K562 (cell line): ENCODE data around the gene TNFRSF13B. TPM values are rescaled to one million over a fixed set of nuclear protein-coding genes. Genes with fewer than 3 reads are reported as not detected.

Experiments
- ATAC-seq: fragments of 200-7000 bp; cut with Tn5 transposase; 3 replicates; pipeline ENCODE4 v1.9.1; 2020; ENCODE audit warnings: moderate library complexity
- BruUV-seq: library from RNA; stranded (reverse); fragments of 400-500 nt; replicated peaks from 2 replicates; lab custom pipeline; 2021; lab: Mats Ljungman, UMichigan
- CTCF ChIA-PET: fragments of 300-600 bp; formaldehyde crosslinking; extraction: SDS; loops from one replicate; lab custom pipeline; 2021; ENCODE audit warnings: low intra/inter-chr PET ratio; lab: Yijun Ruan, JAX
- POLR2A ChIA-PET: fragments of 300-600, 350-650 bp; sonication (Branson Sonifier 250); formaldehyde crosslinking; extraction: SDS; loops from one replicate; lab custom pipeline; 2021; ENCODE audit warnings: antibody characterized with exemption, inconsistent platforms; lab: Yijun Ruan, JAX
- DNase-seq, 4 experiments: peaks; one replicate each; pipeline versions ENCODE4 v3.0.0 to v3.0.0-alpha.2; 2011 to 2018; ENCODE audit warnings: low spot score in 3 of 4, mixed read lengths in 3 of 4; ENCODE audit errors: extremely low read depth in 1 of 4
- FAIRE-seq: peaks from 2 replicates; lab custom pipeline; 2011; peaks lifted over from hg19 to GRCh38; lab: Jason Lieb, UNC
- H2AFZ ChIP-seq: 2 replicates; pipeline ENCODE4 v1.6.0; 2011; ENCODE audit warnings: low read depth, low read length, control low read depth, inconsistent platforms
- H3K27ac ChIP-seq: fragments of 200-600 bp; 3 replicates; pipeline ENCODE4 v1.8.0; 2011; ENCODE audit warnings: low read depth, mild to moderate bottlenecking, control low read depth, inconsistent platforms, low read length, moderate library complexity, mixed read lengths; ENCODE audit errors: extremely low read depth
- H3K27me3 ChIP-seq, 2 experiments: fragments of 300-600 bp in 1 of 2; 2 replicates in 1 of 2; 3 replicates in 1 of 2; pipeline versions ENCODE4 v1.6.0 to v1.8.0; 2011; ENCODE audit warnings: inconsistent platforms in 2 of 2, low read length in 2 of 2, mild to moderate bottlenecking in 1 of 2, mixed read lengths in 1 of 2, moderate library complexity in 1 of 2; ENCODE audit not compliant: control insufficient read depth in 2 of 2, insufficient read depth in 2 of 2
- H3K36me3 ChIP-seq: fragments of 300-600 bp; 3 replicates; pipeline ENCODE4 v1.8.0; 2011; ENCODE audit warnings: mild to moderate bottlenecking, low read length, inconsistent platforms; ENCODE audit not compliant: control insufficient read depth, insufficient read depth
- H3K4me1 ChIP-seq, 2 experiments: fragments of 200-600 bp in 1 of 2; replicated peaks in 1 of 2; 2 replicates in 1 of 2; 3 replicates in 1 of 2; pipeline versions ENCODE4 v1.5.1 to v1.8.0; 2011; ENCODE audit warnings: inconsistent platforms in 2 of 2, low read length in 2 of 2, mild to moderate bottlenecking in 1 of 2, mixed read lengths in 1 of 2, moderate library complexity in 1 of 2; ENCODE audit not compliant: control insufficient read depth in 2 of 2, insufficient read depth in 2 of 2
- H3K4me2 ChIP-seq: 2 replicates; pipeline ENCODE4 v1.6.1; 2011; ENCODE audit warnings: low read length, control low read depth, inconsistent platforms, mixed read lengths; ENCODE audit not compliant: insufficient read depth
- H3K4me3 ChIP-seq: fragments of 200-600 bp; sonication (generic), shearing (Covaris generic); 2 replicates; pipeline ENCODE4 v1.5.1; 2016; ENCODE audit warnings: control low read depth, inconsistent platforms
- H3K79me2 ChIP-seq: fragments of 200-600 bp; 3 replicates; pipeline ENCODE4 v1.8.0; 2011; ENCODE audit warnings: low read length, inconsistent platforms; ENCODE audit not compliant: control insufficient read depth, insufficient read depth
- H3K9ac ChIP-seq, 2 experiments: 2 replicates each; pipeline versions ENCODE4 v1.6.0 to v1.6.1; 2011; ENCODE audit warnings: low read depth in 2 of 2, low read length in 2 of 2, control low read depth in 1 of 2, inconsistent platforms in 1 of 2, mild to moderate bottlenecking in 1 of 2, mixed read lengths in 1 of 2; ENCODE audit not compliant: insufficient read depth in 1 of 2
- H3K9me1 ChIP-seq: one replicate; pipeline ENCODE4 v1.6.0; 2011; ENCODE audit warnings: inconsistent platforms, mild to moderate bottlenecking, low read length, moderate library complexity; ENCODE audit not compliant: control insufficient read depth, insufficient read depth
- H3K9me3 ChIP-seq: replicated peaks from 2 replicates; pipeline ENCODE4 v1.5.1; 2011; ENCODE audit warnings: low read depth, low read length, inconsistent platforms; ENCODE audit not compliant: control insufficient read depth, insufficient read depth
- H4K20me1 ChIP-seq: replicated peaks from 2 replicates; pipeline ENCODE4 v1.6.1; 2011; ENCODE audit warnings: low read length, inconsistent platforms, mixed read lengths; ENCODE audit not compliant: control insufficient read depth, insufficient read depth
- BACH1 ChIP-seq: fragments of 200-800 bp; sonication (Bioruptor generic); IDR thresholded peaks from 2 replicates; pipeline ENCODE4 v1.6.1; 2016; ENCODE audit warnings: missing genetic modification characterization, missing compliant biosample characterization
- CAMTA2 ChIP-seq: fragments of 250-450 bp; sonication (Bioruptor Pico); conservative IDR thresholded peaks from 2 replicates; pipeline ENCODE4 v1.5.1; 2022
- CBX1 ChIP-seq: sonication (generic); IDR thresholded peaks from 2 replicates; pipeline ENCODE4 v1.6.1; 2016; ENCODE audit warnings: antibody characterized with exemption, low read depth, mild to moderate bottlenecking
- FOXJ2 ChIP-seq: fragments of 200-800 bp; sonication (Bioruptor generic); IDR thresholded peaks from 2 replicates; pipeline ENCODE4 v1.6.1; 2016; ENCODE audit warnings: missing genetic modification characterization, missing compliant biosample characterization
- HINFP ChIP-seq: fragments of 450-650 bp; conservative IDR thresholded peaks from 2 replicates; pipeline ENCODE4 v1.6.1; 2016; ENCODE audit warnings: missing genetic modification characterization, low read depth, mild to moderate bottlenecking, control low read depth, missing compliant biosample characterization
- MTA2 ChIP-seq: fragments of 450-650 bp; IDR thresholded peaks from 2 replicates; pipeline ENCODE4 v1.6.1; 2016; ENCODE audit warnings: low read depth
- NCOA6 ChIP-seq: fragments of 450-650 bp; IDR thresholded peaks from 2 replicates; pipeline ENCODE4 v1.6.1; 2017; ENCODE audit warnings: mild to moderate bottlenecking
- PTRF ChIP-seq: fragments of 450-650 bp; IDR thresholded peaks from 2 replicates; pipeline ENCODE4 v1.6.1; 2016; ENCODE audit warnings: mild to moderate bottlenecking, missing genetic modification characterization, missing compliant biosample characterization
- RBM22 ChIP-seq: fragments of 200-400 bp; formaldehyde crosslinking; IDR thresholded peaks from 2 replicates; pipeline ENCODE4 v1.6.1; 2018; ENCODE audit warnings: low read length, low read depth; ENCODE audit not compliant: poor library complexity, severe bottlenecking
- ZBTB11 ChIP-seq, 3 experiments: fragments of 200-800 bp in 1 of 3; fragments of 250-450 bp in 1 of 3; fragments of 450-650 bp in 1 of 3; sonication (Bioruptor Pico) in 1 of 3; sonication (Bioruptor generic) in 1 of 3; formaldehyde crosslinking in 1 of 3; IDR thresholded peaks; 2 replicates each; pipeline versions ENCODE4 v1.6.1 to v1.8.0; 2016 to 2022; ENCODE audit warnings: mild to moderate bottlenecking in 2 of 3, missing genetic modification characterization in 2 of 3, missing compliant biosample characterization in 1 of 3, moderate library complexity in 1 of 3
- WGBS: fragments of 100-300 bp; shearing (Covaris generic); methylation state at CpG from one replicate; pipeline ENCODE4 v1.1.6; 2016; ENCODE audit warnings: low coverage, mixed read lengths; ENCODE audit not compliant: insufficient coverage; ENCODE audit errors: missing lambda C conversion rate; 5-methylcytosine and 5-hydroxymethylcytosine counted together
- in situ Hi-C: fragments of 300-500 bp; cut with MboI; formaldehyde crosslinking; loops from 4 replicates; pipeline ENCODE4 v1.15.0; 2018; ENCODE audit warnings: inconsistent platforms, mixed read lengths
- intact Hi-C: fragments of 100-400 bp; cut with micrococcal nuclease; formaldehyde crosslinking; loops from 2 replicates; pipeline ENCODE4 v1.14.2; 2022
- polyA plus RNA-seq, 8 experiments: library from polyadenylated mRNA; depleted of rRNA in 4 of 8; stranded (reverse) in 5 of 8; unstranded in 3 of 8; fragments of >200 nt; fragmentation: Nextera tagmentation in 2 of 8; fragmentation: Illumina TruSeq in 1 of 8; extraction: Ambion mirVana in 2 of 8; extraction: Trizol in 1 of 8; gene quantifications; 2 replicates each; pipeline versions ENCODE4 v1.2.1 to v1.2.3, GENCODE V29; 2011 to 2014; ENCODE audit warnings: inconsistent platforms in 1 of 8, missing spikeins in 1 of 8
- total RNA-seq, 7 experiments: library from RNA; depleted of rRNA in 6 of 7; stranded (reverse); fragments of >200 nt in 6 of 7; fragmentation: Illumina TruSeq in 2 of 7; extraction: Trizol in 2 of 7; gene quantifications; 2 replicates each; pipeline versions ENCODE4 v1.2.1 to v1.2.3, GENCODE V29; 2011 to 2021; ENCODE audit warnings: low replicate concordance in 1 of 7
- TF ChIP-seq, protein P1 (sequence below), 3 experiments: IDR thresholded peaks in 2 of 3; conservative IDR thresholded peaks in 1 of 3; 2 replicates each; pipeline ENCODE4 v1.5.1; 2011 to 2012; ENCODE audit warnings: low read length in 3 of 3, mild to moderate bottlenecking in 3 of 3, control low read depth in 2 of 3, improper control_type of control experiment in 1 of 3, inconsistent platforms in 1 of 3, low read depth in 1 of 3, mixed read lengths in 1 of 3, moderate library complexity in 1 of 3; ENCODE audit not compliant: insufficient read depth in 2 of 3
- TF ChIP-seq, protein P2 (sequence below): fragments of 450-650 bp; IDR thresholded peaks from 2 replicates; pipeline ENCODE4 v1.6.1; 2016

Gene TNFRSF13B
- total and polyA plus RNA-seq, 9 of the 15 experiments (the other 6 are each of a cell fraction or from before 2014, with no cell fraction given): not detected

DNA sequence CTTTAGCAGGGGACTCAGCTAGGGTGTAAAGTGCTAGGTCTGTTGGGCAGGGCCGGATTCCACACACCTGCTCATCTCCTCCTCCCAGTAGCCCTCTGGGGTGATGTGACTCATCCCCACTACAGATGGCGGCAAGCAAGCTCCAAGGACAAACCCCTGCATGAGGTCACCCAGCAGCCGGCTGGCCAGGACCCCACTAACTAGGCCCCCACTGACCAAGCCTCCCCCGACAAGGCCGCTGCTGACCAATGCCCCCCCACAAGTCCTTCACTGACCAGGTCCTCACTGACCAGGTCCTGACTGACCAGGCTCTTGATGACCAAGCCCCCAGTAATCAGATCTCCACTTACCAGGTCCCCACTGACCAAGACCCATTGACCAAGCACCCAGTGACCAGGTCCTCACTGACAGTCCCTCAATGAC lies 36.7 kb downstream of the TNFRSF13B start:
- no peak for ATAC-seq
- DNase-seq: no peak
- no TSS peak for BruUV-seq
- H3K27ac ChIP-seq: no peak overlapping the region
- H2AFZ ChIP-seq: no peak overlapping the region
- no peaks in the 10 kb centered on the region for H4K20me1 ChIP-seq
- intact Hi-C loops (no loop called here), in situ Hi-C loops (no loop called here)
- no peak for FAIRE-seq
- no peak overlapping the region for H3K4me2 ChIP-seq
- POLR2A ChIA-PET: interaction anchor here (0.7 kb wide), 1 partner anchor 186 kb away, joined by 4 read pairs; no protein-coding TSS in a partner anchor
- no peak overlapping the region for H3K9ac ChIP-seq
- H3K27me3 ChIP-seq: peaks cover 0 to 67% of the 10 kb centered on the region in 2 experiments; a peak in 2 of 5 replicates
- 0% methylated on average over 1 of the region's 5 CpGs for WGBS
- no peaks in the 10 kb centered on the region for H3K36me3 ChIP-seq
- no peaks in the 10 kb centered on the region for H3K9me1 ChIP-seq
- H3K9me3 ChIP-seq: no peaks in the 10 kb centered on the region
- no peaks in the 10 kb centered on the region for H3K4me1 ChIP-seq
- no peaks in the 10 kb centered on the region for H3K79me2 ChIP-seq
- CTCF ChIA-PET: no interaction called here
- H3K4me3 ChIP-seq: no peak overlapping the region
- TF ChIP-seq CAMTA2 (CRISPR knock-in tag): no peak
- no peak for TF ChIP-seq HINFP
- TF ChIP-seq RBM22: no peak
- TF ChIP-seq, protein P1, sequence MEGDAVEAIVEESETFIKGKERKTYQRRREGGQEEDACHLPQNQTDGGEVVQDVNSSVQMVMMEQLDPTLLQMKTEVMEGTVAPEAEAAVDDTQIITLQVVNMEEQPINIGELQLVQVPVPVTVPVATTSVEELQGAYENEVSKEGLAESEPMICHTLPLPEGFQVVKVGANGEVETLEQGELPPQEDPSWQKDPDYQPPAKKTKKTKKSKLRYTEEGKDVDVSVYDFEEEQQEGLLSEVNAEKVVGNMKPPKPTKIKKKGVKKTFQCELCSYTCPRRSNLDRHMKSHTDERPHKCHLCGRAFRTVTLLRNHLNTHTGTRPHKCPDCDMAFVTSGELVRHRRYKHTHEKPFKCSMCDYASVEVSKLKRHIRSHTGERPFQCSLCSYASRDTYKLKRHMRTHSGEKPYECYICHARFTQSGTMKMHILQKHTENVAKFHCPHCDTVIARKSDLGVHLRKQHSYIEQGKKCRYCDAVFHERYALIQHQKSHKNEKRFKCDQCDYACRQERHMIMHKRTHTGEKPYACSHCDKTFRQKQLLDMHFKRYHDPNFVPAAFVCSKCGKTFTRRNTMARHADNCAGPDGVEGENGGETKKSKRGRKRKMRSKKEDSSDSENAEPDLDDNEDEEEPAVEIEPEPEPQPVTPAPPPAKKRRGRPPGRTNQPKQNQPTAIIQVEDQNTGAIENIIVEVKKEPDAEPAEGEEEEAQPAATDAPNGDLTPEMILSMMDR (IDR thresholded peaks at IDR 0.05 in 2 of 3, conservative IDR thresholded peaks at IDR 0.05 in 1 of 3; ENCODE audit: insufficient read depth in 2 of 3, low read depth in 1 of 3, low read length in 3 of 3): no peak
- no peak for TF ChIP-seq MTA2
- TF ChIP-seq, protein P2, sequence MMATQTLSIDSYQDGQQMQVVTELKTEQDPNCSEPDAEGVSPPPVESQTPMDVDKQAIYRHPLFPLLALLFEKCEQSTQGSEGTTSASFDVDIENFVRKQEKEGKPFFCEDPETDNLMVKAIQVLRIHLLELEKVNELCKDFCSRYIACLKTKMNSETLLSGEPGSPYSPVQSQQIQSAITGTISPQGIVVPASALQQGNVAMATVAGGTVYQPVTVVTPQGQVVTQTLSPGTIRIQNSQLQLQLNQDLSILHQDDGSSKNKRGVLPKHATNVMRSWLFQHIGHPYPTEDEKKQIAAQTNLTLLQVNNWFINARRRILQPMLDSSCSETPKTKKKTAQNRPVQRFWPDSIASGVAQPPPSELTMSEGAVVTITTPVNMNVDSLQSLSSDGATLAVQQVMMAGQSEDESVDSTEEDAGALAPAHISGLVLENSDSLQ: no peak
- TF ChIP-seq CBX1: no peak
- no peak for TF ChIP-seq FOXJ2 (tag)
- TF ChIP-seq NCOA6: no peak
- no peak for TF ChIP-seq PTRF (tag)
- no peak for TF ChIP-seq BACH1
- no peak for TF ChIP-seq ZBTB11 (CRISPR knock-in tag; IDR thresholded peaks at IDR 0.05)
